ENCODE results near the gene COG3.
"Not testable (repeated sequence)": the region's sequence is repeated elsewhere in the genome, so short reads cannot be mapped to it uniquely, and the experiment has no call there.

- not testable (repeated sequence) for TF ChIP-seq POLR2AphosphoS5 (IDR thresholded peaks at IDR 0.05; ENCODE audit: borderline replicate concordance, low read depth, low read length); EZH2 (IDR thresholded peaks at IDR 0.05); FOXP2 (optimal IDR thresholded peaks at IDR 0.05; ENCODE audit: control extremely low read depth, extremely low read length, insufficient read depth)
Measured at GRCh38 chr13:45419389-45419788, 45.4 kb upstream of the COG3 start.

Data from SK-N-MC (cell line).